ENCODE measurements around the gene DYSF. TPM values are rescaled to one million over a fixed set of nuclear protein-coding genes. Genes with fewer than 3 reads are reported as not detected.

The DYSF gene
- total and polyA plus RNA-seq, 8 donors: 17.8 to 71.4 (median 21.6) TPM

- TF ChIP-seq CTCF (IDR thresholded peaks at IDR 0.05): no peak
- no peak for ATAC-seq
- no peaks in the 10 kb centered on the region for H3K27me3 ChIP-seq
- H3K9me3 ChIP-seq: no peaks in the 10 kb centered on the region
- H3K27ac ChIP-seq: no peak overlapping the region
- H3K36me3 ChIP-seq: peaks cover 0 to 54% of the 10 kb centered on the region in 2 donors
- intact Hi-C loops (cut with DNase I): no loop called here
- H3K4me1 ChIP-seq: peaks cover 0 to 2% of the 10 kb centered on the region in 2 donors
- peak in 1 of 4 donors; percentile 49 for DNase-seq
- no peak overlapping the region for H3K4me3 ChIP-seq
Measured at GRCh38 chr2:71550801-71551630, 97.7 kb downstream of the DYSF start.

GRCh38 chr2:71551631-71551915, 98.2 kb downstream of the DYSF start:
- no peak overlapping the region for H3K27ac ChIP-seq
- H3K4me1 ChIP-seq: no peaks in the 10 kb centered on the region
- no peaks in the 10 kb centered on the region for H3K27me3 ChIP-seq
- no peak for TF ChIP-seq CTCF (IDR thresholded peaks at IDR 0.05)
- H3K4me3 ChIP-seq: no peak overlapping the region
- peak in 2 of 4 donors; percentile 20 to 37 for DNase-seq
- intact Hi-C loops (cut with DNase I): no loop called here
- no peak for ATAC-seq
- peaks cover 0 to 58% of the 10 kb centered on the region in 2 donors for H3K36me3 ChIP-seq
- H3K9me3 ChIP-seq: no peaks in the 10 kb centered on the region

- intact Hi-C loops (cut with DNase I): no loop called here
- H3K36me3 ChIP-seq: peaks cover 0 to 66% of the 10 kb centered on the region in 2 donors
- TF ChIP-seq CTCF (IDR thresholded peaks at IDR 0.05): no peak
Measured at GRCh38 chr2:71552356-71552755, 99.0 kb downstream of the DYSF start.

GRCh38 chr2:71552861-71553301, 99.5 kb downstream of the DYSF start:
- ATAC-seq (no peak), DNase-seq (peak in 1 of 4 donors; percentile 35)
- TF ChIP-seq CTCF (IDR thresholded peaks at IDR 0.05): no peak
- Histone ChIP-seq H3K9me3 (no peaks in the 10 kb centered on the region), H3K4me3 (no peak overlapping the region), H3K4me1 (no peaks in the 10 kb centered on the region), H3K27me3 (no peaks in the 10 kb centered on the region), H3K36me3 (peaks cover 0 to 68% of the 10 kb centered on the region in 2 donors), H3K27ac (no peak overlapping the region)
- intact Hi-C loops (cut with DNase I): no loop called here

More at GRCh38 chr2:71552356-71552755, 99.0 kb downstream of the DYSF start:
- ATAC-seq (no peak), DNase-seq (peak in 2 of 4 donors; percentile 4 to 33)
- Histone ChIP-seq H3K4me1 (no peaks in the 10 kb centered on the region), H3K4me3 (no peak overlapping the region), H3K27me3 (no peaks in the 10 kb centered on the region), H3K9me3 (no peaks in the 10 kb centered on the region), H3K27ac (no peak overlapping the region)

GRCh38 chr2:71554028-71554705, 100.8 kb downstream of the DYSF start:
- ATAC-seq: no peak
- no peaks in the 10 kb centered on the region for H3K27me3 ChIP-seq
- intact Hi-C loops (cut with DNase I): no loop called here
- H3K9me3 ChIP-seq: no peaks in the 10 kb centered on the region
- peak in 1 of 4 donors; percentile 24 for DNase-seq
- H3K4me1 ChIP-seq: no peaks in the 10 kb centered on the region
- peaks cover 0 to 78% of the 10 kb centered on the region in 2 donors for H3K36me3 ChIP-seq
- no peak for TF ChIP-seq CTCF (IDR thresholded peaks at IDR 0.05)
- no peak overlapping the region for H3K4me3 ChIP-seq
- H3K27ac ChIP-seq: no peak overlapping the region

All from left lung (tissue), 10 donors.